ENCODE measurements around the gene MFAP5.

DNA sequence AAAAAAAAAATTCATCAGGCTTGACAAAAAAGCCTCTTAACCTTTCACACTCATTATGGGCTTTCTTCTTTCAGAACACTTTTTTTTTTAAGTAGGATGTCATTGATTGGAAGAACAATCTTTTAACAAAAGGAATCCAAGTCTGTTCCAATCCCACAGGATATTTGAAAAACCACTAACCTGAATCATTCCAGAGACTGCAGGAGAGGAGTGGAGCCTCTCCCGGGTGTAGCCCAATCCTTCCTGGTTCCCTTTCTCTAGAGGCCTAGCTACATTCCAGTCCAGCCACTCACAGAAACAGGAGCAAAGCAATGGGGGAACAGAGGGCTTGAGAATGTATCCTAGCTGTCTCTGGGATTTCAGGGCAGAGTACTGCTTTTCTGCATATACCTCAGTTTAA is 4.3 kb downstream of the MFAP5 start:
- TF ChIP-seq, protein P1, sequence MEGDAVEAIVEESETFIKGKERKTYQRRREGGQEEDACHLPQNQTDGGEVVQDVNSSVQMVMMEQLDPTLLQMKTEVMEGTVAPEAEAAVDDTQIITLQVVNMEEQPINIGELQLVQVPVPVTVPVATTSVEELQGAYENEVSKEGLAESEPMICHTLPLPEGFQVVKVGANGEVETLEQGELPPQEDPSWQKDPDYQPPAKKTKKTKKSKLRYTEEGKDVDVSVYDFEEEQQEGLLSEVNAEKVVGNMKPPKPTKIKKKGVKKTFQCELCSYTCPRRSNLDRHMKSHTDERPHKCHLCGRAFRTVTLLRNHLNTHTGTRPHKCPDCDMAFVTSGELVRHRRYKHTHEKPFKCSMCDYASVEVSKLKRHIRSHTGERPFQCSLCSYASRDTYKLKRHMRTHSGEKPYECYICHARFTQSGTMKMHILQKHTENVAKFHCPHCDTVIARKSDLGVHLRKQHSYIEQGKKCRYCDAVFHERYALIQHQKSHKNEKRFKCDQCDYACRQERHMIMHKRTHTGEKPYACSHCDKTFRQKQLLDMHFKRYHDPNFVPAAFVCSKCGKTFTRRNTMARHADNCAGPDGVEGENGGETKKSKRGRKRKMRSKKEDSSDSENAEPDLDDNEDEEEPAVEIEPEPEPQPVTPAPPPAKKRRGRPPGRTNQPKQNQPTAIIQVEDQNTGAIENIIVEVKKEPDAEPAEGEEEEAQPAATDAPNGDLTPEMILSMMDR (IDR thresholded peaks at IDR 0.05) = no peak
- no peak for TF ChIP-seq OVOL2 (CRISPR knock-in tag; IDR thresholded peaks at IDR 0.05; ENCODE audit: borderline replicate concordance)
- no peak for TF ChIP-seq TCF7 (CRISPR knock-in tag; IDR thresholded peaks at IDR 0.05; ENCODE audit: low read depth)
- TF ChIP-seq, protein P2, sequence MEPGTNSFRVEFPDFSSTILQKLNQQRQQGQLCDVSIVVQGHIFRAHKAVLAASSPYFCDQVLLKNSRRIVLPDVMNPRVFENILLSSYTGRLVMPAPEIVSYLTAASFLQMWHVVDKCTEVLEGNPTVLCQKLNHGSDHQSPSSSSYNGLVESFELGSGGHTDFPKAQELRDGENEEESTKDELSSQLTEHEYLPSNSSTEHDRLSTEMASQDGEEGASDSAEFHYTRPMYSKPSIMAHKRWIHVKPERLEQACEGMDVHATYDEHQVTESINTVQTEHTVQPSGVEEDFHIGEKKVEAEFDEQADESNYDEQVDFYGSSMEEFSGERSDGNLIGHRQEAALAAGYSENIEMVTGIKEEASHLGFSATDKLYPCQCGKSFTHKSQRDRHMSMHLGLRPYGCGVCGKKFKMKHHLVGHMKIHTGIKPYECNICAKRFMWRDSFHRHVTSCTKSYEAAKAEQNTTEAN (CRISPR knock-in tag; IDR thresholded peaks at IDR 0.05) = no peak
- TF ChIP-seq, protein P3, sequence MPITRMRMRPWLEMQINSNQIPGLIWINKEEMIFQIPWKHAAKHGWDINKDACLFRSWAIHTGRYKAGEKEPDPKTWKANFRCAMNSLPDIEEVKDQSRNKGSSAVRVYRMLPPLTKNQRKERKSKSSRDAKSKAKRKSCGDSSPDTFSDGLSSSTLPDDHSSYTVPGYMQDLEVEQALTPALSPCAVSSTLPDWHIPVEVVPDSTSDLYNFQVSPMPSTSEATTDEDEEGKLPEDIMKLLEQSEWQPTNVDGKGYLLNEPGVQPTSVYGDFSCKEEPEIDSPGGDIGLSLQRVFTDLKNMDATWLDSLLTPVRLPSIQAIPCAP (CRISPR knock-in tag; IDR thresholded peaks at IDR 0.05) = no peak
- TF ChIP-seq SP1 (CRISPR knock-in tag; conservative IDR thresholded peaks at IDR 0.05) = no peak
- TF ChIP-seq, protein P4, sequence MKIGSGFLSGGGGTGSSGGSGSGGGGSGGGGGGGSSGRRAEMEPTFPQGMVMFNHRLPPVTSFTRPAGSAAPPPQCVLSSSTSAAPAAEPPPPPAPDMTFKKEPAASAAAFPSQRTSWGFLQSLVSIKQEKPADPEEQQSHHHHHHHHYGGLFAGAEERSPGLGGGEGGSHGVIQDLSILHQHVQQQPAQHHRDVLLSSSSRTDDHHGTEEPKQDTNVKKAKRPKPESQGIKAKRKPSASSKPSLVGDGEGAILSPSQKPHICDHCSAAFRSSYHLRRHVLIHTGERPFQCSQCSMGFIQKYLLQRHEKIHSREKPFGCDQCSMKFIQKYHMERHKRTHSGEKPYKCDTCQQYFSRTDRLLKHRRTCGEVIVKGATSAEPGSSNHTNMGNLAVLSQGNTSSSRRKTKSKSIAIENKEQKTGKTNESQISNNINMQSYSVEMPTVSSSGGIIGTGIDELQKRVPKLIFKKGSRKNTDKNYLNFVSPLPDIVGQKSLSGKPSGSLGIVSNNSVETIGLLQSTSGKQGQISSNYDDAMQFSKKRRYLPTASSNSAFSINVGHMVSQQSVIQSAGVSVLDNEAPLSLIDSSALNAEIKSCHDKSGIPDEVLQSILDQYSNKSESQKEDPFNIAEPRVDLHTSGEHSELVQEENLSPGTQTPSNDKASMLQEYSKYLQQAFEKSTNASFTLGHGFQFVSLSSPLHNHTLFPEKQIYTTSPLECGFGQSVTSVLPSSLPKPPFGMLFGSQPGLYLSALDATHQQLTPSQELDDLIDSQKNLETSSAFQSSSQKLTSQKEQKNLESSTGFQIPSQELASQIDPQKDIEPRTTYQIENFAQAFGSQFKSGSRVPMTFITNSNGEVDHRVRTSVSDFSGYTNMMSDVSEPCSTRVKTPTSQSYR (CRISPR knock-in tag; IDR thresholded peaks at IDR 0.05) = no peak
- TF ChIP-seq, protein P5, sequence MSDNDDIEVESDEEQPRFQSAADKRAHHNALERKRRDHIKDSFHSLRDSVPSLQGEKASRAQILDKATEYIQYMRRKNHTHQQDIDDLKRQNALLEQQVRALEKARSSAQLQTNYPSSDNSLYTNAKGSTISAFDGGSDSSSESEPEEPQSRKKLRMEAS (CRISPR knock-in tag; IDR thresholded peaks at IDR 0.05) = no peak
- TF ChIP-seq, protein P6, sequence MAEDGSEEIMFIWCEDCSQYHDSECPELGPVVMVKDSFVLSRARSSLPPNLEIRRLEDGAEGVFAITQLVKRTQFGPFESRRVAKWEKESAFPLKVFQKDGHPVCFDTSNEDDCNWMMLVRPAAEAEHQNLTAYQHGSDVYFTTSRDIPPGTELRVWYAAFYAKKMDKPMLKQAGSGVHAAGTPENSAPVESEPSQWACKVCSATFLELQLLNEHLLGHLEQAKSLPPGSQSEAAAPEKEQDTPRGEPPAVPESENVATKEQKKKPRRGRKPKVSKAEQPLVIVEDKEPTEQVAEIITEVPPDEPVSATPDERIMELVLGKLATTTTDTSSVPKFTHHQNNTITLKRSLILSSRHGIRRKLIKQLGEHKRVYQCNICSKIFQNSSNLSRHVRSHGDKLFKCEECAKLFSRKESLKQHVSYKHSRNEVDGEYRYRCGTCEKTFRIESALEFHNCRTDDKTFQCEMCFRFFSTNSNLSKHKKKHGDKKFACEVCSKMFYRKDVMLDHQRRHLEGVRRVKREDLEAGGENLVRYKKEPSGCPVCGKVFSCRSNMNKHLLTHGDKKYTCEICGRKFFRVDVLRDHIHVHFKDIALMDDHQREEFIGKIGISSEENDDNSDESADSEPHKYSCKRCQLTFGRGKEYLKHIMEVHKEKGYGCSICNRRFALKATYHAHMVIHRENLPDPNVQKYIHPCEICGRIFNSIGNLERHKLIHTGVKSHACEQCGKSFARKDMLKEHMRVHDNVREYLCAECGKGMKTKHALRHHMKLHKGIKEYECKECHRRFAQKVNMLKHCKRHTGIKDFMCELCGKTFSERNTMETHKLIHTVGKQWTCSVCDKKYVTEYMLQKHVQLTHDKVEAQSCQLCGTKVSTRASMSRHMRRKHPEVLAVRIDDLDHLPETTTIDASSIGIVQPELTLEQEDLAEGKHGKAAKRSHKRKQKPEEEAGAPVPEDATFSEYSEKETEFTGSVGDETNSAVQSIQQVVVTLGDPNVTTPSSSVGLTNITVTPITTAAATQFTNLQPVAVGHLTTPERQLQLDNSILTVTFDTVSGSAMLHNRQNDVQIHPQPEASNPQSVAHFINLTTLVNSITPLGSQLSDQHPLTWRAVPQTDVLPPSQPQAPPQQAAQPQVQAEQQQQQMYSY (CRISPR knock-in tag; IDR thresholded peaks at IDR 0.05) = no peak
- TF ChIP-seq, protein P7, sequence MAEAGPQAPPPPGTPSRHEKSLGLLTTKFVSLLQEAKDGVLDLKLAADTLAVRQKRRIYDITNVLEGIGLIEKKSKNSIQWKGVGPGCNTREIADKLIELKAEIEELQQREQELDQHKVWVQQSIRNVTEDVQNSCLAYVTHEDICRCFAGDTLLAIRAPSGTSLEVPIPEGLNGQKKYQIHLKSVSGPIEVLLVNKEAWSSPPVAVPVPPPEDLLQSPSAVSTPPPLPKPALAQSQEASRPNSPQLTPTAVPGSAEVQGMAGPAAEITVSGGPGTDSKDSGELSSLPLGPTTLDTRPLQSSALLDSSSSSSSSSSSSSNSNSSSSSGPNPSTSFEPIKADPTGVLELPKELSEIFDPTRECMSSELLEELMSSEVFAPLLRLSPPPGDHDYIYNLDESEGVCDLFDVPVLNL (CRISPR knock-in tag; IDR thresholded peaks at IDR 0.05; ENCODE audit: borderline replicate concordance, low read depth) = no peak

Measured in WTC11 (cell line).